HG02588 (cell line): ENCODE data around the gene NOP58.
"Not testable (repeated sequence)": the region's sequence is repeated elsewhere in the genome, so short reads cannot be mapped to it uniquely, and the experiment has no call there.

Experiments
- ATAC-seq: cut with Tn5 transposase; IDR thresholded peaks from one replicate; pipeline ENCODE4 v1.9.1; 2021; ENCODE audit warnings: mild to moderate bottlenecking, moderate library complexity; ENCODE audit not compliant: unreplicated experiment

Gene NOP58

DNA sequence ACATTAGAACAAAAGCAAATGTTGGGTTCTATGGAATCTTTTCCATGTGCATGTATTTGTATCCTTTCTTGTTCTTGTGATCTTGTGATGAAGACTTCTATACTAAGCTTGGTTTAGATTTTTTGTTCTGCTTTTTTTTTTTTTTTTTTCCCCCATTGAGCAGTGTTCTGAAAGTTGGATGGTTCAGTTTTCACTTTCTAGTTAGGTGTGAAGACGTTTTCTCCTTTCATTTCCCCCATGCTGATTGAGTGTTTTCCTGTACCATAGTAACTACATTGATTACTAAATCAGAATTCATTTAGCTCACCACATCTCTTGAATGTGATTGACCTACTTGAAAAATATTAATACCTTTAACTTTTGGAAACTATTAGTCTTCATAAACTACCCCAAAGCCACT lies 34.1 kb downstream of the NOP58 start:
- peak; percentile 76 for ATAC-seq

DNA sequence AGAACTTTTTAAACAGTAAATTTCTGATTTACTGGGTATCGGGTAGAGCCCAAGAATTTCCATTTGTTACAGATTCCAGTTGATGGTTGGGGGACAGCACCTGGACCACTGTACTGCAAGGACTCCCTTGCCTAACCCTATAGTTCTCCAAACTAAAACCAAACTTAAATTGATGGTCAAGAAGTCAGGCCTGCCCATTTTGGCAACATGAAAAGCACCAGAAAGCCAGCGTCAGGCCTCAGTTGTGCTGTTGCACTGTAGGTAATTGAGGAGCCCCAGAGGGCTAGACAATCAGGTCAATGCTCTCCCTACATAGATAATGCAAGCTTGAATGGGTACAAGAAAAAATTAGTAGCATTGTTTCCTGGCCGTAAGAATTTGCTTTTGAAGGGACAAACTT lies 40.5 kb downstream of the NOP58 start:
- no peak for ATAC-seq

- no peak for ATAC-seq
Observed at GRCh38 chr2:202307690-202308089, 42.1 kb downstream of the NOP58 start.

DNA sequence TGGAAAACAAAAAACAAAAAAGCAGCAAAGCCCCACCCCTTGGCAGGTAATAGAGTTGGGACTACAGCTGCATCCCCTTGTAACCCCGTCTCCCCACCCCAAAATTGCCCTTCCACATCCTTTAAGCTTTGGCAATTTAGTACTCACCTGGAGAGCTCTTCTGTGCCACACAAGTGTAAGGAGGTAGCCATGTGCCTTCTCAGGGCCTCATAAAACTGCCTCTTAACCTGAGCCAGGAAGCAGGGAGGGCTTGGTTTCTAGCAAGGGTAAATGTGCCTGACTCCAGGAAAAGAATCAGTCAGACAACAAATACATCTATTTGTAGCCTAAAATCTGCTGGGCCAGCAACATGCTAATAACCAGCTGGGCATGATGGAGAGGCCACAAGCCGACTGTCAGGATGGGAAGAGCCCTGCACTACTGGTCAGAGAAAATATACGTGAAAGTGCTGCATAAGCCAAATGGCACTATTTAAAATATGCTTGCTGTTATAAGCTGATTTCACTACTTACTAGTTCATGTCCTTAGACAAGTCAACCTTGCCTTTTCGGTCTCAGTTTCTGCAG lies 46.3 kb downstream of the NOP58 start:
- ATAC-seq, result no peak

GRCh38 chr2:202314116-202314515 lies 48.6 kb downstream of the NOP58 start:
- ATAC-seq, result no peak

DNA sequence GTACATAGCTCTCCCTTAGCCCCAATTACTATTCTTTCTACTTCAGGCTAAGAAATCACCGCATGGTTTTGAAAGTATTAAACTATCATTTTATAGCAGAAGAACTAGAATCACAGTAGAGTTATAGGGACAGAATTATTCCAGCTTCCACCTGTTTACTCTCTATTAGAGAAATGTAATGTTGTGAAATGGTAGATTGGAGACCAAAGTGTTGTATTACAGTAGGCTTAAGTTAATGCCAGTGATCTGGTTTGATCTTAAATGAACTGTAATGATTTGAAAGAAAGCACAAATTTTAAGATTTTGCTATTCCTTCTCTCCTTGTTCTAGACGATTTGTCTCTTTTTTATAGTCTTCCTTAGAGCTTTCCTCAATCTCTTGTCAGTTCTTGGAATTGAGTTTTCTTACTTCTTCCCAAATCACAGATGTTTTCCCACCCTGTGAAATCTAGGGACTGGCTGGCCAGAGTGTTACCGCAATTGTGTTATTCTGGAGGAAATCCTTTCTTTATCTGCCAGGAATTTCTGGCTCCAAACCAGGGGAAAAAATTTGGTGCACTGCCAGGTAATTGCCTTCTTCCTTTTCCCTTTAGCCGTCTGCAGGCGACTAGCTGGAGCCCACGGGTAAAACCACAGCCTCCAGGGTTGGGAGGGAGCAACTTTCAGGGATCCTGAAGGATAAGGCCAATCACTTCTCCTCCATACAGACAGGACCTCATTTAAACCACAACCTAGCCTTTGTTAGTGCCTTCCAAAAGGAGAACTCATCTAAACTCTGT lies 51.7 kb downstream of the NOP58 start:
- ATAC-seq, result no peak

DNA sequence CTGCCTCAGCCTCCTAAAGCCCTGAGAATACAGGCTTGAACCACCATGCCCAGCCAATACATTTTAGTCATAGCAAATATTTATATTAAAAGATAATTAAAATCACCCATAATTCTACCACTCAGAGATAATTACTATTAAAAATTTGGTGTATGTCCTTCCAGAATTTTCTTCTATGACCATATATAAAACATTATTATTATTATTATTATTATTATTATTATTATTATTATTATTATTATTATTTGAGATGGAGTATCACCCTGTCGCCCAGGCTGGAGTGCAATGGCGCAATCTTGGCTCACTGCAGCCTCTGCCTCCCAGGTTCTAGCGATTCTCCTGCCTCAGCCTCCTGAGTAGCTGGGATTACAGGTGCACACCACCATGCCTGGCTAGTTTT lies 54.8 kb downstream of the NOP58 start:
- not testable (repeated sequence) for ATAC-seq

- no peak for ATAC-seq
Observed at GRCh38 chr2:202322435-202322834, 56.9 kb downstream of the NOP58 start.

DNA sequence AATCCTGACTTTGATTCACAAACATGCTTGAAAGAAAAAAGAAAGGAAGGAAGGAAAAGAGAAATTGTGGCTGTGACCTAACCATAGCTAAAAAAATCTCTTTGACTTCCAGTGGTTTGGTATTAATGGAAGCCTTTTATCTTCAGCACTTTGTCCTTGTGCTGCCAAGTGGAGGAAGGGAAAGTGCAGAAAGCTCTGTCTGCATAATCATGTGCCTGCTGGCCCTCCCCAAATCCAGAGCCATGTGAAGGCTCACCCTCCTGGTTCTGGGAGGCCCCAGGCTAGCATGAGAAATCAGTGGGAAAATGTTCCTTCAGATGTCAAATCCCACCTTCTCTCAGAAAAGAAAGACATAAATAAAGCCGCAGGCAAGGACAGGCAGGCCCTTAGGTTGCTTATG lies 62.3 kb downstream of the NOP58 start:
- ATAC-seq, result no peak

GRCh38 chr2:202335791-202336467 lies 70.4 kb downstream of the NOP58 start:
- no peak for ATAC-seq

DNA sequence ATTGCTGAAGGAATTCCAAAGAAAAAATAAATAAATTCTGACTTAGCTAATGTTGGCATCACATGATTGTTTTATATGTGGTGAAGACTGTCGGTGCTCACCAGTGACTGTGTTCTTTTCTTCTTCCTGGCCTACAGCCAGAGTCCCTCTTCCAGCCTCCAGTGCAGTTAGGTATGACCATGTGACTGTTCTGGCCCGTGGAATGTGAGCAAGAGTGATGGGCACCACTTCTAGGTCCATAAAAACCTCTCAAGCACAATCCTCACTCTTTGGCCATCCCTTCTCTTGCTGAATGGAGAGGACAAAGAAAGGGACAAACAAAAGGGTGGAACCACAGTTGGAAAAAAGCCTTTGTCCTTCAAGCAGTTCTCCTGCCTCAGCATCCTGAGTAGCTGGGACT lies 71.6 kb downstream of the NOP58 start:
- no peak for ATAC-seq

- no peak for ATAC-seq
Observed at GRCh38 chr2:202337706-202338346, 72.3 kb downstream of the NOP58 start.

DNA sequence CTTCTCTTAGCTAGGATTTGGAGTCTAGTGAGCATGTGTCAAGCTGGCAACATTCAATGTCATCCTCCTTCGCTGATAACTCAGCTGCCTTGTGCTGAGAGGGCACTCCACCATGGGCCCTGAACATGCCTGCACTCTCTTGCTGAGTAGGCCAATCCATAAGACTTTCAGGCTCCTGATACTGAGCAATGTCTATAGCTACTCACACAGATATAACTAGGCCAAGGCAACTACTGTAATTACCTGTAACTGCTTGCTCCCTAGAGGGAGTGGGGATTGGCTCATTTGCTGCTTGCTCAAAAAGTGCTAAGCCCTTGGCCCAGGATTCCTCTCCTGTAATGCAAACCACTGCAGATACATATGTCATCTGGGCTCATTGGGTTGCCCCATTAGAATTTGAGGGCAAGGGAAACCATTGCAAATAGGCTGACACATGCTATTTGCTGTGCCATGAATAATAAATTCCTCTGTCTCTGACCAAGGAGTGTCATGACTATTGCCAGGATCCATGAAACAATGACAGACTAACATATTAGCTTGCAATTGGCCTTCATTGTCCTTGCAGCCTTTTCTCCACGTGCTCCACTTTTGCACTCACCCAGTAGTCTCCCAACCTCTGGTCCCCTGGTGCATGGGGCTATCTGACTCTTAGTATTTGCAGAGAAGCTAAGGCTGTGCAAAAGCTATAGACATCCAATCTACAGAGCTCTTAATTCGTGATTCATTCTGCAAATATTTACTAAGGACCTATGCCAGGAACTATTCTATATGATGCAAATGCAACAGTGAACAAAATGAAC lies 73.7 kb downstream of the NOP58 start:
- no peak for ATAC-seq

- ATAC-seq, result no peak
Observed at GRCh38 chr2:202344178-202344577, 78.6 kb downstream of the NOP58 start.

GRCh38 chr2:202346180-202346579 lies 80.6 kb downstream of the NOP58 start:
- no peak for ATAC-seq
